NT2/D1 (cell line): ENCODE measurements around the gene RBM25.

Experiments
- SUZ12 ChIP-seq: IDR thresholded peaks from 2 replicates; pipeline ENCODE4 v1.6.1; 2011; ENCODE audit not compliant: insufficient read length, insufficient read depth; ENCODE audit errors: extremely low read depth
- YY1 ChIP-seq: IDR thresholded peaks from 2 replicates; pipeline ENCODE4 v1.6.1; 2011; ENCODE audit not compliant: insufficient read length, insufficient read depth

- no peak for TF ChIP-seq SUZ12
- no peak for TF ChIP-seq YY1
These were observed 47.4 kb downstream of the RBM25 start for GRCh38 chr14:73105727-73106126.
